A549 (cell line): ENCODE results near the gene SLC36A2.

Source experiments
- CHD2 ChIP-seq: fragments of 150-350 bp; IDR thresholded peaks from 2 replicates; pipeline ENCODE4 v1.6.1; 2014; ENCODE audit warnings: low read length; ENCODE audit not compliant: partially characterized antibody
- CTCF ChIP-seq: fragments of >200 bp; sonication (Bioruptor Twin); formaldehyde crosslinking; IDR thresholded peaks from 3 replicates; pipeline ENCODE4 v1.5.1; 2016
- EP300 ChIP-seq, 2 experiments: fragments of >200 bp; sonication (Bioruptor Twin); formaldehyde crosslinking; IDR thresholded peaks; 2 replicates in 1 of 2; 3 replicates in 1 of 2; pipeline ENCODE4 v1.6.1; 2016 to 2017
- FOSB ChIP-seq: fragments of 250-450 bp; sonication (Bioruptor Pico); IDR thresholded peaks from 2 replicates; pipeline ENCODE4 v1.5.0; 2020; ENCODE audit warnings: mild to moderate bottlenecking, moderate library complexity
- MYC ChIP-seq: IDR thresholded peaks from 2 replicates; pipeline ENCODE4 v1.6.1; 2012; ENCODE audit warnings: mild to moderate bottlenecking, inconsistent platforms, low read length, improper control_type of control experiment, borderline replicate concordance
- RAD21 ChIP-seq, 2 experiments: fragments of >200 bp in 1 of 2; sonication (Bioruptor Twin) in 1 of 2; formaldehyde crosslinking in 1 of 2; IDR thresholded peaks in 1 of 2; conservative IDR thresholded peaks in 1 of 2; 2 replicates in 1 of 2; 3 replicates in 1 of 2; pipeline ENCODE4 v1.6.1; 2012 to 2018; ENCODE audit warnings: inconsistent platforms in 1 of 2
- RFX5 ChIP-seq: fragments of 450-650 bp; IDR thresholded peaks from 2 replicates; pipeline ENCODE4 v1.7.1; 2014; ENCODE audit warnings: antibody characterized with exemption, mild to moderate bottlenecking, moderate library complexity
- ZSCAN20 ChIP-seq: fragments of 250-450 bp; sonication (Bioruptor Pico); IDR thresholded peaks from 2 replicates; pipeline ENCODE4 v1.8.0; 2022; ENCODE audit warnings: mild to moderate bottlenecking, moderate library complexity

- no peak for TF ChIP-seq CTCF
- no peak for TF ChIP-seq CHD2
- TF ChIP-seq RAD21 (conservative IDR thresholded peaks at IDR 0.05 in 1 of 2, IDR thresholded peaks at IDR 0.05 in 1 of 2): no peak
- no peak for TF ChIP-seq MYC
- no peak for TF ChIP-seq EP300 (IDR thresholded peaks at IDR 0.05)
- TF ChIP-seq FOSB (CRISPR knock-in tag): no peak
- TF ChIP-seq ZSCAN20 (CRISPR knock-in tag): no peak
- TF ChIP-seq RFX5: no peak
Measured at GRCh38 chr5:151310932-151311331, 36.4 kb downstream of the SLC36A2 start.
